CD4-positive, alpha-beta T cell (primary cell): ENCODE results near the gene DIO2. TPM values are rescaled to one million over a fixed set of nuclear protein-coding genes. Genes with fewer than 3 reads are reported as not detected.

Source experiments
- ATAC-seq: fragments of 200-7000 bp; cut with Tn5 transposase; one replicate; pipeline ENCODE4 v1.10.0; 2022; ENCODE audit warnings: mild to moderate bottlenecking; ENCODE audit not compliant: poor library complexity
- CTCF ChIA-PET: fragments of 350-600 bp; sonication (Branson Sonifier 250); formaldehyde crosslinking; loops from one replicate; lab custom pipeline; 2021; ENCODE audit warnings: antibody characterized with exemption, inconsistent platforms; lab: Charles Lee
- POLR2A ChIA-PET: fragments of 350-600 bp; sonication (Branson Sonifier 250); formaldehyde crosslinking; loops from one replicate; lab custom pipeline; 2021; ENCODE audit warnings: antibody characterized with exemption, inconsistent platforms; lab: Charles Lee
- DNase-seq, 14 experiments: peaks; one replicate each; pipeline ENCODE4 v3.0.0-alpha.2; 2013 to 2020; ENCODE audit warnings: mixed read lengths in 2 of 14
- H3K27ac ChIP-seq, 2 donors: one replicate each; pipeline versions ENCODE4 v1.5.1 to v1.7.0; 2013; ENCODE audit warnings: low read length in 2 of 2, low read depth in 1 of 2, mild to moderate bottlenecking in 1 of 2
- H3K27me3 ChIP-seq, 2 experiments: 1 replicate in 1 of 2; 2 replicates in 1 of 2; pipeline versions ENCODE4 v1.6.1 to v1.7.0; 2013; ENCODE audit warnings: low read length in 2 of 2, control low read depth in 1 of 2, mild to moderate bottlenecking in 1 of 2, moderate library complexity in 1 of 2; ENCODE audit not compliant: insufficient read depth in 2 of 2, control insufficient read depth in 1 of 2
- H3K36me3 ChIP-seq: one replicate; pipeline ENCODE4 v1.6.1; 2013; ENCODE audit warnings: low read length, control low read depth; ENCODE audit not compliant: insufficient read depth
- H3K4me1 ChIP-seq: one replicate; pipeline ENCODE4 v1.6.1; 2013; ENCODE audit warnings: low read length, control low read depth; ENCODE audit not compliant: insufficient read depth
- H3K4me3 ChIP-seq: one replicate; pipeline ENCODE4 v1.5.1; 2013; ENCODE audit warnings: mild to moderate bottlenecking, low read length, moderate library complexity
- H3K9me3 ChIP-seq, 2 experiments: 1 replicate in 1 of 2; 2 replicates in 1 of 2; pipeline versions ENCODE4 v1.6.1 to v1.7.0; 2013; ENCODE audit warnings: low read length in 2 of 2, mild to moderate bottlenecking in 2 of 2, control low read depth in 1 of 2, moderate library complexity in 1 of 2; ENCODE audit not compliant: control insufficient read depth in 1 of 2, insufficient read depth in 1 of 2
- H3K27ac Mint-ChIP-seq: one replicate; pipeline ENCODE4 v1.8.0; 2020; ENCODE audit warnings: mixed read lengths
- H3K27me3 Mint-ChIP-seq: one replicate; pipeline ENCODE4 v1.8.0; 2021; ENCODE audit warnings: mixed read lengths
- H3K36me3 Mint-ChIP-seq: one replicate; pipeline ENCODE4 v1.8.0; 2021; ENCODE audit warnings: low read depth, mixed read lengths
- H3K4me1 Mint-ChIP-seq: one replicate; pipeline ENCODE4 v1.8.0; 2021; ENCODE audit warnings: low read depth, mixed read lengths
- H3K4me3 Mint-ChIP-seq: one replicate; pipeline ENCODE4 v1.8.0; 2020; ENCODE audit warnings: mild to moderate bottlenecking, mixed read lengths
- H3K9me3 Mint-ChIP-seq: one replicate; pipeline ENCODE4 v1.8.0; 2020; ENCODE audit warnings: mixed read lengths
- intact Hi-C, 2 experiments: fragments of 100-400 bp; cut with DNase I in 1 of 2; cut with micrococcal nuclease in 1 of 2; formaldehyde crosslinking; loops; one replicate each; pipeline versions ENCODE4 v1.15.1 to v1.9.0; 2023 to 2025; cut with DNase I, micrococcal nuclease
- polyA plus RNA-seq, 2 donors: library from polyadenylated mRNA; unstranded; fragments of 120-200 nt; gene quantifications; one replicate each; pipeline ENCODE4 v1.2.1, GENCODE V29; 2013
- total RNA-seq, 174 experiments: library from RNA in 2 of 174; stranded (reverse) in 2 of 174; gene quantifications; one replicate each; pipeline ENCODE4 v1.2.3 and lab custom pipeline; 2021 to 2026
- TF ChIP-seq, protein P1 (sequence below): fragments of 200-600 bp; IDR thresholded peaks from one replicate; pipeline ENCODE4 v1.8.0; 2022; ENCODE audit warnings: antibody characterized with exemption, mild to moderate bottlenecking

The DIO2 gene
- not detected for total RNA-seq
- 0.03 TPM for polyA plus RNA-seq (2013, experiment 1 of 2)
- polyA plus RNA-seq (2013, experiment 2 of 2), result 0.04 TPM
- total RNA-seq (lab: John Stamatoyannopoulos, UW), result 0 to 0.68 (median 0) reads per million in 172 experiments

DNA sequence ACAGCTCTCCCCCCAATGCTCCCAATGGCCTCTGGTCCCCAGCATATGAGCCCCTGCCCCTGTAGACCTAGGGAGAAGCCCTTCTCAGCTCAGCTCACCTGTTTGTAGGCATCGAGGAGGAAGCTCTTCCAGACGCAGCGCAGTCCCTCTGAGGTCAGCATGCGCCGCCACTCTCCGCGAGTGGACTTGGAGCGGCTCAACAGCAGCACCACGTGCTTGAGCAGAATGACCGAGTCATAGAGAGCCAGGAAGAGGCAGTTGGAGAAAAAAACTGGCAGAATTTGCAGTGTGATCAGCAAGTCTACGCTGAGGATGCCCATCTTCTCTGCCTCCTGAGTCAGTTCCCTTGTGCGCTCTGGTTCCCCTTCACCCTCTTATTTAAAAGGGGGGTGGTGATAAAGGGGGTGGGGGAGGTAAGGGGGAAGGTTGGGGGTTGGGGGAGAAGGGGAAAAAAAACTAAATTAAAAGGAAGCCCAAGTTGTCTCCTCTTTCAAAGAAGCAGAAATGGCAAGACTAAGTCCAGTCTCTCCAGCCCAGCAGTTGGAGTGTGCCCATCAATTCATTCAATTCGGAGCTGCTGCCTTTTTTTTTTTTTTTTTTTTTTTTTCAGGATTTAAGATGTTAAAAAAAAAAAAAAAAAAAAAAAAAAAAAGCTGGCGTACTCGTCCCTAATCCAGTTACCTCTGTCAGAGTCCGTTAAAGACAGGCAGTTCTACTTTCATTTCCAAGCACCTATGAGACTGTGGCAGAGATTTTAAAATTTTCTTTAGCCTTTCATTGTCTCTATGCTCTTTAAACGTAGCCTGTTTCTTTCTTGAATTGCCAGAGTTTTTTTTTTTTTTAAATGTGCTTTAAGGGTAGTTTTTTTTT lies at the start of gene DIO2:
Gene DIO2 (minus strand): TSS at position 352 of the 870 bp plus-strand sequence. CDS start 32 bp downstream, at position 320.
- TF ChIP-seq, protein P1, sequence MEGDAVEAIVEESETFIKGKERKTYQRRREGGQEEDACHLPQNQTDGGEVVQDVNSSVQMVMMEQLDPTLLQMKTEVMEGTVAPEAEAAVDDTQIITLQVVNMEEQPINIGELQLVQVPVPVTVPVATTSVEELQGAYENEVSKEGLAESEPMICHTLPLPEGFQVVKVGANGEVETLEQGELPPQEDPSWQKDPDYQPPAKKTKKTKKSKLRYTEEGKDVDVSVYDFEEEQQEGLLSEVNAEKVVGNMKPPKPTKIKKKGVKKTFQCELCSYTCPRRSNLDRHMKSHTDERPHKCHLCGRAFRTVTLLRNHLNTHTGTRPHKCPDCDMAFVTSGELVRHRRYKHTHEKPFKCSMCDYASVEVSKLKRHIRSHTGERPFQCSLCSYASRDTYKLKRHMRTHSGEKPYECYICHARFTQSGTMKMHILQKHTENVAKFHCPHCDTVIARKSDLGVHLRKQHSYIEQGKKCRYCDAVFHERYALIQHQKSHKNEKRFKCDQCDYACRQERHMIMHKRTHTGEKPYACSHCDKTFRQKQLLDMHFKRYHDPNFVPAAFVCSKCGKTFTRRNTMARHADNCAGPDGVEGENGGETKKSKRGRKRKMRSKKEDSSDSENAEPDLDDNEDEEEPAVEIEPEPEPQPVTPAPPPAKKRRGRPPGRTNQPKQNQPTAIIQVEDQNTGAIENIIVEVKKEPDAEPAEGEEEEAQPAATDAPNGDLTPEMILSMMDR, result no peak
- Mint-ChIP-seq H3K4me3 (no peak within 1 kb of the TSS), H3K27ac (no peak within 1 kb of the TSS), H3K36me3 (no peaks in the 10 kb centered on the region), H3K27me3 (peaks cover 8% of the 10 kb centered on the region), H3K9me3 (peaks cover 3% of the 10 kb centered on the region), H3K4me1 (no peaks in the 10 kb centered on the region)
- intact Hi-C loops, result no loop called here
- H3K27me3 ChIP-seq, result no peaks in the 10 kb centered on the region
- DNase-seq (no peak), ATAC-seq (no peak)
- H3K4me1 ChIP-seq, result no peaks in the 10 kb centered on the region
- H3K27ac ChIP-seq, result no peak within 1 kb of the TSS
- POLR2A ChIA-PET, result no interaction called here
- peaks cover 0 to 4% of the 10 kb centered on the region in 2 experiments for H3K9me3 ChIP-seq
- no peaks in the 10 kb centered on the region for H3K36me3 ChIP-seq
- CTCF ChIA-PET, result no interaction called here
- H3K4me3 ChIP-seq, result no peak within 1 kb of the TSS

DNA sequence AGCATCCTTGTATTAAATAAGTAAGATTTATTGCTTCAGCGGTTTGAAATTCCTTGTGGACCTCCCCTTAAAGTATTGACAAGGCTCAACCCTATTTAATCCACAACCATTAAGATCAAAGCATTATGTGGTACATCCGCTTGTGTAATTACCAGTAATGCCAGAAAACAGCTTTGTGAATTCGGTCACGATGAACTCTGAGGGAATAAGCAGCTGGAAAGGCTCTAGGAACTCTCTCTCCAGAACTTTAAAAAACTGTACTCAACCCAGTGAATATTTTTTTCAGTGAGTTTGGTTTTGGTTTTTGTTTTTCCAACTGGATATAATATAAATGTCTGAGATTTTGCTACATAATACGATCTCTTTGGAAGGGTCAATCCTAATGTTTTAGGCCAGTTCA lies 49.3 kb upstream of the DIO2 start:
- no peaks in the 10 kb centered on the region for H3K4me1 Mint-ChIP-seq
- H3K27me3 Mint-ChIP-seq, result no peaks in the 10 kb centered on the region
- no peak for DNase-seq
- no peaks in the 10 kb centered on the region for H3K36me3 Mint-ChIP-seq
- CTCF ChIA-PET, result no interaction called here
- H3K4me3 ChIP-seq, result no peak overlapping the region
- peaks cover 7% of the 10 kb centered on the region for H3K9me3 Mint-ChIP-seq
- intact Hi-C loops, result no loop called here
- H3K9me3 ChIP-seq, result peaks cover 0 to 3% of the 10 kb centered on the region in 2 experiments
- H3K27ac ChIP-seq, result no peak overlapping the region
- POLR2A ChIA-PET, result no interaction called here
- ATAC-seq, result no peak
- H3K4me1 ChIP-seq, result no peaks in the 10 kb centered on the region
- no peaks in the 10 kb centered on the region for H3K36me3 ChIP-seq
- no peak overlapping the region for H3K27ac Mint-ChIP-seq
- TF ChIP-seq, protein P1, result no peak
- H3K4me3 Mint-ChIP-seq, result no peak overlapping the region
- no peaks in the 10 kb centered on the region for H3K27me3 ChIP-seq

DNA sequence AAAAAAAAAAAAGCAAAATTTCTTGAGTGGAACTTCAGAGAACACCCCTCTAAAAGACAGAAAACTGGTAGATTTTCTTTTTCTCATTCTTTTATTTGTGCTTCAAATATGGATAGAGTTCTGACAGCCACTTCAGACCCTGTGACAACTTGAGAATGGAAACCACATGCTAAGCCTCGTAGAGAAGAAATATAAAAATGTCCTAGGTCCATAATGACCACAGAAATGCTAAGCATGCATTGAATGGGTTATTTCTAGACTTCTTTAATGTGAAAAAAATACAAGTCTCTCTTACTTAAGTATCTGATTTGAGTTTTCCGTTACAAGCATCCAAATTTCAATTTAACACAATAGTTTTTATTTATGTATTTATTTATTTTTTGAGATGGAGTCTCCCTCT lies 28.3 kb upstream of the DIO2 start:
- peaks cover 0 to 3% of the 10 kb centered on the region in 2 experiments for H3K9me3 ChIP-seq
- ATAC-seq, result no peak
- Mint-ChIP-seq H3K4me1 (no peaks in the 10 kb centered on the region), H3K27me3 (no peaks in the 10 kb centered on the region), H3K36me3 (no peaks in the 10 kb centered on the region), H3K27ac (no peak overlapping the region), H3K4me3 (no peak overlapping the region), H3K9me3 (peaks cover 16% of the 10 kb centered on the region)
- TF ChIP-seq, protein P1, result no peak
- intact Hi-C loops, result no loop called here
- H3K27me3 ChIP-seq, result no peaks in the 10 kb centered on the region
- ChIA-PET POLR2A (no interaction called here), CTCF (no interaction called here)
- no peak overlapping the region for H3K4me3 ChIP-seq
- DNase-seq, result no peak
- H3K36me3 ChIP-seq, result no peaks in the 10 kb centered on the region
- no peak overlapping the region for H3K27ac ChIP-seq
- H3K4me1 ChIP-seq, result no peaks in the 10 kb centered on the region
